H1 (cell line): ENCODE data around the gene B4GALNT1.

Source experiments
- ASH2L ChIP-seq: fragments of 200-600, 300-600 bp; sonication (generic); IDR thresholded peaks from one replicate; pipeline ENCODE4 v1.7.1; 2017; ENCODE audit warnings: low read length
- EZH2 ChIP-seq: fragments of 200-600 bp; sonication (generic); IDR thresholded peaks from 2 replicates; pipeline ENCODE4 v1.7.1; 2012; ENCODE audit warnings: low read depth, mild to moderate bottlenecking, moderate library complexity, low read length, inconsistent platforms; ENCODE audit not compliant: severe bottlenecking
- HDAC6 ChIP-seq: IDR thresholded peaks from one replicate; pipeline ENCODE4 v1.7.1; 2012; ENCODE audit warnings: low read depth, mild to moderate bottlenecking, inconsistent platforms, low read length, moderate library complexity
- POLR2A ChIP-seq, 2 experiments: IDR thresholded peaks; 1 replicate in 1 of 2; 2 replicates in 1 of 2; pipeline ENCODE4 v1.6.1; 2011; ENCODE audit warnings: low read depth in 2 of 2, low read length in 2 of 2, mild to moderate bottlenecking in 2 of 2; ENCODE audit errors: control extremely low read depth in 1 of 2
- RAD21 ChIP-seq, 2 experiments: IDR thresholded peaks in 1 of 2; conservative IDR thresholded peaks in 1 of 2; 2 replicates each; pipeline ENCODE4 v1.6.1; 2011; ENCODE audit warnings: low read depth in 2 of 2, low read length in 2 of 2, improper control_type of control experiment in 1 of 2, inconsistent platforms in 1 of 2, mild to moderate bottlenecking in 1 of 2, moderate library complexity in 1 of 2
- SIRT6 ChIP-seq: IDR thresholded peaks from one replicate; pipeline ENCODE4 v1.7.1; 2012; ENCODE audit warnings: low read length, inconsistent platforms
- SRF ChIP-seq: IDR thresholded peaks from 2 replicates; pipeline ENCODE4 v1.6.1; 2011; ENCODE audit warnings: mild to moderate bottlenecking, low read depth, low read length, moderate library complexity
- TBP ChIP-seq: IDR thresholded peaks from 2 replicates; pipeline ENCODE4 v1.6.1; 2011; ENCODE audit warnings: low read depth, low read length, improper control_type of control experiment
- TF ChIP-seq, protein P1 (sequence below), 3 experiments: IDR thresholded peaks; 1 replicate in 2 of 3; 2 replicates in 1 of 3; pipeline versions ENCODE4 v1.5.1 to v1.6.1; 2011; ENCODE audit warnings: low read length in 3 of 3, mild to moderate bottlenecking in 3 of 3, inconsistent platforms in 2 of 3, low read depth in 1 of 3, moderate library complexity in 1 of 3; ENCODE audit not compliant: insufficient read depth in 1 of 3; ENCODE audit errors: control extremely low read depth in 1 of 3

DNA sequence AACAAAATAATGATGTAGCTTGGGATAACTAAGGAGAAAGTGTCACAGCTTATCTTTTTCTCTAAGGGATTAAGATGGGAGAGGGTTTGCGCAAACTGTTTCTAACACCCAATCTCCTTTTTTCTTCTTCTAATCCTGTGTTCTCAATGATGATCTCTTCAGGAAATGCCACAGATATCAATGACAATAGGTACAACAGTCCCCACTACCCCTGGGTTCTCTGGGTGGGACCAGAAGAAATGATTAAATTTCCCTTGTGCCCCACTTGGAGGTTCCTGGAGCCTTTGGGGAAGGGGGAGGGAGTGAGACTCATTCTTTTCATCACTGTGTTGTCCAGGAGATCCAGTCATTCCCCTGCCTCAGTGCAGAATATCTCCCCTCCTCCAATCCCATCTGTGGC is 50.6 kb downstream of the B4GALNT1 start:
- TF ChIP-seq, protein P1, sequence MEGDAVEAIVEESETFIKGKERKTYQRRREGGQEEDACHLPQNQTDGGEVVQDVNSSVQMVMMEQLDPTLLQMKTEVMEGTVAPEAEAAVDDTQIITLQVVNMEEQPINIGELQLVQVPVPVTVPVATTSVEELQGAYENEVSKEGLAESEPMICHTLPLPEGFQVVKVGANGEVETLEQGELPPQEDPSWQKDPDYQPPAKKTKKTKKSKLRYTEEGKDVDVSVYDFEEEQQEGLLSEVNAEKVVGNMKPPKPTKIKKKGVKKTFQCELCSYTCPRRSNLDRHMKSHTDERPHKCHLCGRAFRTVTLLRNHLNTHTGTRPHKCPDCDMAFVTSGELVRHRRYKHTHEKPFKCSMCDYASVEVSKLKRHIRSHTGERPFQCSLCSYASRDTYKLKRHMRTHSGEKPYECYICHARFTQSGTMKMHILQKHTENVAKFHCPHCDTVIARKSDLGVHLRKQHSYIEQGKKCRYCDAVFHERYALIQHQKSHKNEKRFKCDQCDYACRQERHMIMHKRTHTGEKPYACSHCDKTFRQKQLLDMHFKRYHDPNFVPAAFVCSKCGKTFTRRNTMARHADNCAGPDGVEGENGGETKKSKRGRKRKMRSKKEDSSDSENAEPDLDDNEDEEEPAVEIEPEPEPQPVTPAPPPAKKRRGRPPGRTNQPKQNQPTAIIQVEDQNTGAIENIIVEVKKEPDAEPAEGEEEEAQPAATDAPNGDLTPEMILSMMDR (IDR thresholded peaks at IDR 0.05; ENCODE audit: control extremely low read depth in 1 of 3, insufficient read depth in 1 of 3, low read depth in 1 of 3, low read length in 3 of 3), result no peak
- TF ChIP-seq POLR2A (IDR thresholded peaks at IDR 0.05; ENCODE audit: control extremely low read depth in 1 of 2, low read depth in 2 of 2, low read length in 2 of 2) (no peak), TBP (no peak), EZH2 (no peak), RAD21 (IDR thresholded peaks at IDR 0.05 in 1 of 2, conservative IDR thresholded peaks at IDR 0.05 in 1 of 2; ENCODE audit: low read depth in 2 of 2, low read length in 2 of 2) (no peak), ASH2L (no peak), SRF (no peak), SIRT6 (no peak), HDAC6 (no peak)
